GM23338 (cell line): ENCODE measurements around the gene SLC12A5. TPM values are rescaled to one million over a fixed set of nuclear protein-coding genes. Genes with fewer than 3 reads are reported as not detected.

Experiments used
- ATAC-seq: fragments of 200-7000 bp; cut with Tn5 transposase; 3 replicates; pipeline ENCODE4 v1.9.1; 2020
- DNase-seq: peaks from one replicate; pipeline ENCODE4 v3.0.0-alpha.2; 2015; ENCODE audit warnings: low spot score
- H2AFZ ChIP-seq: fragments of 200-600 bp; sonication (generic); 2 replicates; pipeline ENCODE4 v1.8.0; 2016; ENCODE audit warnings: antibody characterized with exemption, mild to moderate bottlenecking, moderate library complexity
- H3F3A ChIP-seq: fragments of 200-600 bp; sonication (generic); replicated peaks from 2 replicates; pipeline ENCODE4 v1.8.0; 2017; ENCODE audit warnings: antibody characterized with exemption, mixed run types, low read depth
- H3K27ac ChIP-seq: fragments of 200-600 bp; sonication (generic); 2 replicates; pipeline ENCODE4 v1.6.1; 2016; ENCODE audit warnings: low read depth
- H3K27me3 ChIP-seq: fragments of 200-600 bp; sonication (generic); 2 replicates; pipeline ENCODE4 v1.8.0; 2016; ENCODE audit warnings: mild to moderate bottlenecking, mixed run types, moderate library complexity; ENCODE audit not compliant: insufficient read depth
- H3K36me3 ChIP-seq: fragments of 200-600 bp; sonication (generic); 2 replicates; pipeline ENCODE4 v1.8.0; 2016; ENCODE audit warnings: mild to moderate bottlenecking; ENCODE audit not compliant: insufficient read depth
- H3K4me1 ChIP-seq: fragments of 200-600 bp; sonication (generic); 2 replicates; pipeline ENCODE4 v1.8.0; 2016; ENCODE audit warnings: mild to moderate bottlenecking, moderate library complexity; ENCODE audit not compliant: insufficient read depth
- H3K4me2 ChIP-seq: fragments of 200-600 bp; sonication (generic); 2 replicates; pipeline ENCODE4 v1.7.1; 2017; ENCODE audit warnings: mixed run types
- H3K4me3 ChIP-seq: fragments of 200-600 bp; sonication (generic); 2 replicates; pipeline ENCODE4 v1.6.1; 2016; ENCODE audit warnings: mixed run types
- H3K79me2 ChIP-seq: fragments of 200-600 bp; sonication (generic); replicated peaks from 2 replicates; pipeline ENCODE4 v1.8.0; 2017; ENCODE audit warnings: mild to moderate bottlenecking; ENCODE audit not compliant: insufficient read depth
- H3K9me2 ChIP-seq: fragments of 200-600 bp; sonication (generic); 2 replicates; pipeline ENCODE4 v1.8.0; 2017; ENCODE audit not compliant: insufficient read depth
- H4K20me1 ChIP-seq: fragments of 200-600 bp; sonication (generic); replicated peaks from 2 replicates; pipeline ENCODE4 v1.8.0; 2017; ENCODE audit warnings: mild to moderate bottlenecking; ENCODE audit not compliant: insufficient read depth
- H3K27ac Mint-ChIP-seq: 2 replicates; pipeline ENCODE4 v1.8.0; 2020; ENCODE audit warnings: inconsistent platforms, mild to moderate bottlenecking, moderate library complexity, mixed read lengths
- H3K27me3 Mint-ChIP-seq: 3 replicates; pipeline ENCODE4 v1.8.0; 2022; ENCODE audit warnings: low read depth, mild to moderate bottlenecking, moderate library complexity, mixed read lengths, inconsistent platforms; ENCODE audit not compliant: insufficient read depth, poor library complexity
- H3K36me3 Mint-ChIP-seq: 3 replicates; pipeline ENCODE4 v1.8.0; 2021; ENCODE audit warnings: low read depth, mild to moderate bottlenecking, inconsistent platforms, moderate library complexity, mixed read lengths
- H3K4me1 Mint-ChIP-seq: 3 replicates; pipeline ENCODE4 v1.8.0; 2020; ENCODE audit warnings: mild to moderate bottlenecking, inconsistent platforms, mixed read lengths
- H3K4me3 Mint-ChIP-seq: 3 replicates; pipeline ENCODE4 v1.8.0; 2021; ENCODE audit warnings: moderate library complexity, mild to moderate bottlenecking, inconsistent platforms, mixed read lengths
- H3K9me3 Mint-ChIP-seq: 3 replicates; pipeline ENCODE4 v1.8.0; 2020; ENCODE audit warnings: moderate library complexity, mild to moderate bottlenecking, inconsistent platforms, mixed read lengths
- CTCF ChIP-seq, 2 experiments: fragments of 200-600 bp in 1 of 2; sonication (generic) in 1 of 2; conservative IDR thresholded peaks; 2 replicates each; pipeline versions ENCODE4 v1.5.1 to v1.6.1; 2016 to 2017; ENCODE audit warnings: antibody characterized with exemption in 2 of 2, low read depth in 2 of 2, mild to moderate bottlenecking in 2 of 2, moderate library complexity in 1 of 2
- EZH2 ChIP-seq: fragments of 200-600 bp; sonication (generic); IDR thresholded peaks from one replicate; pipeline ENCODE4 v1.8.0; 2017; ENCODE audit warnings: antibody characterized with exemption, mild to moderate bottlenecking, low read depth; ENCODE audit not compliant: unreplicated experiment
- EZH2phosphoT487 ChIP-seq: fragments of 200-600 bp; sonication (generic); IDR thresholded peaks from one replicate; pipeline ENCODE4 v1.8.1; 2018; ENCODE audit warnings: antibody characterized with exemption; ENCODE audit not compliant: unreplicated experiment
- ZNF114 ChIP-seq: fragments of 250-450 bp; sonication (Bioruptor Pico); IDR thresholded peaks from 2 replicates; pipeline ENCODE4 v1.5.0; 2020; ENCODE audit warnings: mild to moderate bottlenecking, moderate library complexity
- ZNF331 ChIP-seq: fragments of 250-450 bp; sonication (Bioruptor Pico); IDR thresholded peaks from 2 replicates; pipeline ENCODE4 v1.5.0; 2020; ENCODE audit warnings: low read depth, mild to moderate bottlenecking, moderate library complexity
- polyA plus RNA-seq: library from polyadenylated mRNA; unstranded; fragments of >200 nt; fragmentation: Nextera tagmentation; extraction: Ambion mirVana; gene quantifications from 2 replicates; pipeline ENCODE4 v1.2.1, GENCODE V29; 2016
- total RNA-seq: library from RNA; depleted of rRNA; stranded (reverse); fragments of >200 nt; shearing (Covaris generic); gene quantifications from 2 replicates; pipeline ENCODE4 v1.2.3, GENCODE V29; 2014
- TF ChIP-seq, protein P1 (sequence below): fragments of 250-450 bp; sonication (Bioruptor Pico); IDR thresholded peaks from 2 replicates; pipeline ENCODE4 v1.5.0; 2020; ENCODE audit warnings: mild to moderate bottlenecking, moderate library complexity

Gene SLC12A5
- total and polyA plus RNA-seq, 2 experiments from 2014 or later = 3.5 to 8.4 TPM

DNA sequence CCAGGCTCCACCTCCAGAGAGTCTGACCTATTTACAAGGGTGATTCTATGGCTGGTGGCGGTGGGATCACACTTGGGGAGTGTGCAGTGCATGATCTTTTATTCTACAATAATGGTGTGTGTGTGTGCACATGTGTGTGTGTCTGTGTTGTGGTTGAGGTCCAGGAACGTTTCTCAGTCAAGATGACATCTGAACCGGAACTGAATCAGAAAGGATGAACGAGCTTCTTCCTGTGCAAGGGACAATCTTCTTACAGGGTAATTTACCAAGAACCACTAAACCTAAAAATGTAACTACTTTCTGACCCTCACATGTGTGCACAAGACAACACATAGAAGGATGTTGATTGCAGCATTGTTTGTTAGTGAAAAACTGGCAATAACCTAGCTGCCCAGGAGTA is 11.7 kb upstream of the SLC12A5 start:
- no peak overlapping the region for H2AFZ ChIP-seq
- H3K27me3 ChIP-seq = peaks cover 20% of the 10 kb centered on the region
- no peaks in the 10 kb centered on the region for H3K9me2 ChIP-seq
- H3K27me3 Mint-ChIP-seq = peaks cover 17% of the 10 kb centered on the region
- TF ChIP-seq ZNF114 (CRISPR knock-in tag) = no peak
- TF ChIP-seq, protein P1, sequence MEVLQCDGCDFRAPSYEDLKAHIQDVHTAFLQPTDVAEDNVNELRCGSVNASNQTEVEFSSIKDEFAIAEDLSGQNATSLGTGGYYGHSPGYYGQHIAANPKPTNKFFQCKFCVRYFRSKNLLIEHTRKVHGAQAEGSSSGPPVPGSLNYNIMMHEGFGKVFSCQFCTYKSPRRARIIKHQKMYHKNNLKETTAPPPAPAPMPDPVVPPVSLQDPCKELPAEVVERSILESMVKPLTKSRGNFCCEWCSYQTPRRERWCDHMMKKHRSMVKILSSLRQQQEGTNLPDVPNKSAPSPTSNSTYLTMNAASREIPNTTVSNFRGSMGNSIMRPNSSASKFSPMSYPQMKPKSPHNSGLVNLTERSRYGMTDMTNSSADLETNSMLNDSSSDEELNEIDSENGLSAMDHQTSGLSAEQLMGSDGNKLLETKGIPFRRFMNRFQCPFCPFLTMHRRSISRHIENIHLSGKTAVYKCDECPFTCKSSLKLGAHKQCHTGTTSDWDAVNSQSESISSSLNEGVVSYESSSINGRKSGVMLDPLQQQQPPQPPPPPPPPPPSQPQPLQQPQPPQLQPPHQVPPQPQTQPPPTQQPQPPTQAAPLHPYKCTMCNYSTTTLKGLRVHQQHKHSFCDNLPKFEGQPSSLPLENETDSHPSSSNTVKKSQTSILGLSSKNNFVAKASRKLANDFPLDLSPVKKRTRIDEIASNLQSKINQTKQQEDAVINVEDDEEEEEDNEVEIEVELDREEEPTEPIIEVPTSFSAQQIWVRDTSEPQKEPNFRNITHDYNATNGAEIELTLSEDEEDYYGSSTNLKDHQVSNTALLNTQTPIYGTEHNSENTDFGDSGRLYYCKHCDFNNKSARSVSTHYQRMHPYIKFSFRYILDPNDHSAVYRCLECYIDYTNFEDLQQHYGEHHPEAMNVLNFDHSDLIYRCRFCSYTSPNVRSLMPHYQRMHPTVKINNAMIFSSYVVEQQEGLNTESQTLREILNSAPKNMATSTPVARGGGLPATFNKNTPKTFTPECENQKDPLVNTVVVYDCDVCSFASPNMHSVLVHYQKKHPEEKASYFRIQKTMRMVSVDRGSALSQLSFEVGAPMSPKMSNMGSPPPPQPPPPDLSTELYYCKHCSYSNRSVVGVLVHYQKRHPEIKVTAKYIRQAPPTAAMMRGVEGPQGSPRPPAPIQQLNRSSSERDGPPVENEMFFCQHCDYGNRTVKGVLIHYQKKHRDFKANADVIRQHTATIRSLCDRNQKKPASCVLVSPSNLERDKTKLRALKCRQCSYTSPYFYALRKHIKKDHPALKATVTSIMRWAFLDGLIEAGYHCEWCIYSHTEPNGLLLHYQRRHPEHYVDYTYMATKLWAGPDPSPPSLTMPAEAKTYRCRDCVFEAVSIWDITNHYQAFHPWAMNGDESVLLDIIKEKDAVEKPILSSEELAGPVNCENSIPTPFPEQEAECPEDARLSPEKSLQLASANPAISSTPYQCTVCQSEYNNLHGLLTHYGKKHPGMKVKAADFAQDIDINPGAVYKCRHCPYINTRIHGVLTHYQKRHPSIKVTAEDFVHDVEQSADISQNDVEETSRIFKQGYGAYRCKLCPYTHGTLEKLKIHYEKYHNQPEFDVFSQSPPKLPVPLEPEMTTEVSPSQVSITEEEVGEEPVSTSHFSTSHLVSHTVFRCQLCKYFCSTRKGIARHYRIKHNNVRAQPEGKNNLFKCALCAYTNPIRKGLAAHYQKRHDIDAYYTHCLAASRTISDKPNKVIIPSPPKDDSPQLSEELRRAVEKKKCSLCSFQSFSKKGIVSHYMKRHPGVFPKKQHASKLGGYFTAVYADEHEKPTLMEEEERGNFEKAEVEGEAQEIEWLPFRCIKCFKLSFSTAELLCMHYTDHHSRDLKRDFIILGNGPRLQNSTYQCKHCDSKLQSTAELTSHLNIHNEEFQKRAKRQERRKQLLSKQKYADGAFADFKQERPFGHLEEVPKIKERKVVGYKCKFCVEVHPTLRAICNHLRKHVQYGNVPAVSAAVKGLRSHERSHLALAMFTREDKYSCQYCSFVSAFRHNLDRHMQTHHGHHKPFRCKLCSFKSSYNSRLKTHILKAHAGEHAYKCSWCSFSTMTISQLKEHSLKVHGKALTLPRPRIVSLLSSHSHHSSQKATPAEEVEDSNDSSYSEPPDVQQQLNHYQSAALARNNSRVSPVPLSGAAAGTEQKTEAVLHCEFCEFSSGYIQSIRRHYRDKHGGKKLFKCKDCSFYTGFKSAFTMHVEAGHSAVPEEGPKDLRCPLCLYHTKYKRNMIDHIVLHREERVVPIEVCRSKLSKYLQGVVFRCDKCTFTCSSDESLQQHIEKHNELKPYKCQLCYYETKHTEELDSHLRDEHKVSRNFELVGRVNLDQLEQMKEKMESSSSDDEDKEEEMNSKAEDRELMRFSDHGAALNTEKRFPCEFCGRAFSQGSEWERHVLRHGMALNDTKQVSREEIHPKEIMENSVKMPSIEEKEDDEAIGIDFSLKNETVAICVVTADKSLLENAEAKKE = no peak
- H3K4me2 ChIP-seq = no peak overlapping the region
- H3K36me3 Mint-ChIP-seq = no peaks in the 10 kb centered on the region
- H3K9me3 Mint-ChIP-seq = peaks cover 3% of the 10 kb centered on the region; the same call in 2 of the 3 replicates
- peaks cover 15% of the 10 kb centered on the region for H3K4me1 Mint-ChIP-seq
- no peak overlapping the region for H3K27ac Mint-ChIP-seq
- H3K4me3 ChIP-seq = no peak overlapping the region
- ATAC-seq = no peak
- peaks cover 12% of the 10 kb centered on the region for H3K4me1 ChIP-seq
- H4K20me1 ChIP-seq = no peaks in the 10 kb centered on the region; the same call in 1 of the 2 replicates
- peaks cover 9% of the 10 kb centered on the region for H3F3A ChIP-seq
- H3K36me3 ChIP-seq = no peaks in the 10 kb centered on the region
- no peaks in the 10 kb centered on the region for H3K79me2 ChIP-seq
- no peak overlapping the region for H3K27ac ChIP-seq
- no peak for DNase-seq
- no peak overlapping the region for H3K4me3 Mint-ChIP-seq

DNA sequence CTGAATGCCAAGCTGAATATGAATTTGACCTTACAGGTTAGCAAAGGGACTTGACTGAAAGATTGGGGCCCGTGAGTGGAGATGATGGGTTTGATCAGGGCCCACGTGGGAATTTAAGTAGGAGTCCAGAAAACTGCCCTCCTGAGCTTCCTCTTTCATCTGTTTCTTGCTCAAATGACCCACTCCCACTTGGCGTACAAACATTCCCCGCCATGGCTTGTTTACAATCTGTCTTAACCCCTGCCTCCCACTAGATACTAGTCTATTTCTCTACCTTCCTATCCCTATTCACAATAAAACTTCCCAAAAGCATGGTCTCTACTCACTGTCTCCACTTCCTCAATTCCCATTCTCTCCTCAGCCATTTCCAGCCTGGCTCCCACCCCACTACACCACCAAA is 10.9 kb upstream of the SLC12A5 start:
- H3K79me2 ChIP-seq = no peaks in the 10 kb centered on the region
- TF ChIP-seq EZH2 (no peak), ZNF331 (CRISPR knock-in tag) (no peak), EZH2phosphoT487 (no peak), CTCF (conservative IDR thresholded peaks at IDR 0.05; ENCODE audit: low read depth in 2 of 2) (no peak)
- no peak overlapping the region for H3K4me3 Mint-ChIP-seq

More for the DNA sequence above, 10.9 kb upstream of the SLC12A5 start:
- H3K27me3 Mint-ChIP-seq = peaks cover 15% of the 10 kb centered on the region
- Histone ChIP-seq H2AFZ (no peak overlapping the region), H3K4me3 (no peak overlapping the region), H3K27ac (no peak overlapping the region), H3K27me3 (peaks cover 13% of the 10 kb centered on the region), H3K36me3 (no peaks in the 10 kb centered on the region), H3K4me1 (peaks cover 9% of the 10 kb centered on the region), H3F3A (peaks cover 9% of the 10 kb centered on the region), H4K20me1 (no peaks in the 10 kb centered on the region; the same call in 1 of the 2 replicates), H3K9me2 (no peaks in the 10 kb centered on the region), H3K4me2 (no peak overlapping the region)
- H3K4me1 Mint-ChIP-seq = peaks cover 12% of the 10 kb centered on the region
- no peaks in the 10 kb centered on the region; the same call in 2 of the 3 replicates for H3K9me3 Mint-ChIP-seq
- ATAC-seq = no peak
- H3K36me3 Mint-ChIP-seq = no peaks in the 10 kb centered on the region
- H3K27ac Mint-ChIP-seq = no peak overlapping the region
- DNase-seq = no peak
